HL-60 (cell line): ENCODE results near the gene RAPGEF2.

Source experiments
- DNase-seq, 2 experiments: peaks; one replicate each; pipeline ENCODE4 v3.0.0-alpha.2; 2010 to 2020; ENCODE audit warnings: low read depth in 1 of 2, low spot score in 1 of 2
- H3K27ac ChIP-seq: fragments of 250-450 bp; sonication (Bioruptor Pico); replicated peaks from 2 replicates; pipeline ENCODE4 v1.5.1; 2020; ENCODE audit warnings: mild to moderate bottlenecking, moderate library complexity
- H3K27me3 ChIP-seq: fragments of 250-450 bp; sonication (Bioruptor Pico); 2 replicates; pipeline ENCODE4 v1.5.1; 2021; ENCODE audit warnings: mild to moderate bottlenecking, moderate library complexity; ENCODE audit not compliant: insufficient read depth, poor library complexity, severe bottlenecking
- H3K4me3 ChIP-seq: replicated peaks from 2 replicates; pipeline ENCODE4 v1.5.1; 2011; ENCODE audit warnings: mild to moderate bottlenecking, control low read depth, low read length; ENCODE audit not compliant: insufficient read depth
- GABPA ChIP-seq: IDR thresholded peaks from 2 replicates; pipeline ENCODE4 v1.6.1; 2012; ENCODE audit warnings: low read depth
- POLR2AphosphoS5 ChIP-seq: IDR thresholded peaks from 2 replicates; pipeline ENCODE4 v1.6.1; 2012; ENCODE audit warnings: low read depth
- SPI1 ChIP-seq: IDR thresholded peaks from 2 replicates; pipeline ENCODE4 v1.6.1; 2012; ENCODE audit warnings: low read depth, mild to moderate bottlenecking, borderline replicate concordance
- TF ChIP-seq, protein P1 (sequence below): IDR thresholded peaks from 2 replicates; pipeline ENCODE4 v1.6.1; 2012; ENCODE audit warnings: low read depth; ENCODE audit not compliant: insufficient replicate concordance
- TF ChIP-seq, protein P2 (sequence below): IDR thresholded peaks from one replicate; pipeline ENCODE4 v1.5.1; 2011; ENCODE audit warnings: low read length, control low read depth, inconsistent platforms; ENCODE audit not compliant: insufficient read depth

Gene RAPGEF2

DNA sequence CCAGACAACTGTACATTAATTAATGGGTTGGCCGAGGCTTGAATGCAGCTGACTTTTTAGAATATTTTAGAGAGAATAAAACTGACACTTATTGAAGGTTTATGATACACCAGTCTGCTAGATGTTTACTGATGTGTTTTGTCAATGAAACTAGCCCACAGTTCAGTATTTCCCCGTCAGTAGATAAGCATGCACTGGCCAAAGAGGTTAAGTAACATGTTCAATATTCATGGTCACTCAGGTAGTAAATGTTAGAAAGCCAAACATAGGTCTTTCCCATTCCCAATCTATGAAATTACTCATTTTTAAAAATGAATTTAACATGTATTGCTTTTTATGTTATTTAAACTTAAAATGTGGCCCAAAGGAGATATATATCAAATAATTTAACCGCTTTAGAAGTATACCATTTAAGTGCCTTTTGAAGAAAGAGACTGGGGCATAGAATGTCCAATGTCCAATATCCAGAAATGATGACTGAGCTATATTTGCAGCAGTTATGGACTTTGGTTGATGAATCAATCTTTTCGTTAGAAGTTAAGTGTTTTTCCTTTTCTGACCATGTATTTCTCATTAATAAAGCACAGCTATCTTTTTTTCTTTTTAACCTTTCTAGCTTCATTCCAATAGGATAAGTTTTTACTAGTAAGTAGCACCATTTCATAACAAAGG is 156.1 kb downstream of the RAPGEF2 start:
- no peak for TF ChIP-seq GABPA
- TF ChIP-seq, protein P1, sequence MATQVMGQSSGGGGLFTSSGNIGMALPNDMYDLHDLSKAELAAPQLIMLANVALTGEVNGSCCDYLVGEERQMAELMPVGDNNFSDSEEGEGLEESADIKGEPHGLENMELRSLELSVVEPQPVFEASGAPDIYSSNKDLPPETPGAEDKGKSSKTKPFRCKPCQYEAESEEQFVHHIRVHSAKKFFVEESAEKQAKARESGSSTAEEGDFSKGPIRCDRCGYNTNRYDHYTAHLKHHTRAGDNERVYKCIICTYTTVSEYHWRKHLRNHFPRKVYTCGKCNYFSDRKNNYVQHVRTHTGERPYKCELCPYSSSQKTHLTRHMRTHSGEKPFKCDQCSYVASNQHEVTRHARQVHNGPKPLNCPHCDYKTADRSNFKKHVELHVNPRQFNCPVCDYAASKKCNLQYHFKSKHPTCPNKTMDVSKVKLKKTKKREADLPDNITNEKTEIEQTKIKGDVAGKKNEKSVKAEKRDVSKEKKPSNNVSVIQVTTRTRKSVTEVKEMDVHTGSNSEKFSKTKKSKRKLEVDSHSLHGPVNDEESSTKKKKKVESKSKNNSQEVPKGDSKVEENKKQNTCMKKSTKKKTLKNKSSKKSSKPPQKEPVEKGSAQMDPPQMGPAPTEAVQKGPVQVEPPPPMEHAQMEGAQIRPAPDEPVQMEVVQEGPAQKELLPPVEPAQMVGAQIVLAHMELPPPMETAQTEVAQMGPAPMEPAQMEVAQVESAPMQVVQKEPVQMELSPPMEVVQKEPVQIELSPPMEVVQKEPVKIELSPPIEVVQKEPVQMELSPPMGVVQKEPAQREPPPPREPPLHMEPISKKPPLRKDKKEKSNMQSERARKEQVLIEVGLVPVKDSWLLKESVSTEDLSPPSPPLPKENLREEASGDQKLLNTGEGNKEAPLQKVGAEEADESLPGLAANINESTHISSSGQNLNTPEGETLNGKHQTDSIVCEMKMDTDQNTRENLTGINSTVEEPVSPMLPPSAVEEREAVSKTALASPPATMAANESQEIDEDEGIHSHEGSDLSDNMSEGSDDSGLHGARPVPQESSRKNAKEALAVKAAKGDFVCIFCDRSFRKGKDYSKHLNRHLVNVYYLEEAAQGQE: no peak
- TF ChIP-seq, protein P2, sequence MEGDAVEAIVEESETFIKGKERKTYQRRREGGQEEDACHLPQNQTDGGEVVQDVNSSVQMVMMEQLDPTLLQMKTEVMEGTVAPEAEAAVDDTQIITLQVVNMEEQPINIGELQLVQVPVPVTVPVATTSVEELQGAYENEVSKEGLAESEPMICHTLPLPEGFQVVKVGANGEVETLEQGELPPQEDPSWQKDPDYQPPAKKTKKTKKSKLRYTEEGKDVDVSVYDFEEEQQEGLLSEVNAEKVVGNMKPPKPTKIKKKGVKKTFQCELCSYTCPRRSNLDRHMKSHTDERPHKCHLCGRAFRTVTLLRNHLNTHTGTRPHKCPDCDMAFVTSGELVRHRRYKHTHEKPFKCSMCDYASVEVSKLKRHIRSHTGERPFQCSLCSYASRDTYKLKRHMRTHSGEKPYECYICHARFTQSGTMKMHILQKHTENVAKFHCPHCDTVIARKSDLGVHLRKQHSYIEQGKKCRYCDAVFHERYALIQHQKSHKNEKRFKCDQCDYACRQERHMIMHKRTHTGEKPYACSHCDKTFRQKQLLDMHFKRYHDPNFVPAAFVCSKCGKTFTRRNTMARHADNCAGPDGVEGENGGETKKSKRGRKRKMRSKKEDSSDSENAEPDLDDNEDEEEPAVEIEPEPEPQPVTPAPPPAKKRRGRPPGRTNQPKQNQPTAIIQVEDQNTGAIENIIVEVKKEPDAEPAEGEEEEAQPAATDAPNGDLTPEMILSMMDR: no peak
- TF ChIP-seq SPI1: no peak
- TF ChIP-seq POLR2AphosphoS5: no peak
- H3K4me3 ChIP-seq: no peak overlapping the region

GRCh38 chr4:159264057-159264456 is 161.2 kb downstream of the RAPGEF2 start:
- no peak overlapping the region for H3K27ac ChIP-seq
- DNase-seq: no peak
- no peak for TF ChIP-seq SPI1
- no peak for TF ChIP-seq GABPA
- TF ChIP-seq POLR2AphosphoS5: no peak
- TF ChIP-seq, protein P1: no peak
- TF ChIP-seq, protein P2: no peak
- no peak overlapping the region for H3K4me3 ChIP-seq
- no peaks in the 10 kb centered on the region for H3K27me3 ChIP-seq

More for the DNA sequence above, 156.1 kb downstream of the RAPGEF2 start:
- H3K27me3 ChIP-seq: no peaks in the 10 kb centered on the region
- no peak for DNase-seq
- H3K27ac ChIP-seq: no peak overlapping the region

DNA sequence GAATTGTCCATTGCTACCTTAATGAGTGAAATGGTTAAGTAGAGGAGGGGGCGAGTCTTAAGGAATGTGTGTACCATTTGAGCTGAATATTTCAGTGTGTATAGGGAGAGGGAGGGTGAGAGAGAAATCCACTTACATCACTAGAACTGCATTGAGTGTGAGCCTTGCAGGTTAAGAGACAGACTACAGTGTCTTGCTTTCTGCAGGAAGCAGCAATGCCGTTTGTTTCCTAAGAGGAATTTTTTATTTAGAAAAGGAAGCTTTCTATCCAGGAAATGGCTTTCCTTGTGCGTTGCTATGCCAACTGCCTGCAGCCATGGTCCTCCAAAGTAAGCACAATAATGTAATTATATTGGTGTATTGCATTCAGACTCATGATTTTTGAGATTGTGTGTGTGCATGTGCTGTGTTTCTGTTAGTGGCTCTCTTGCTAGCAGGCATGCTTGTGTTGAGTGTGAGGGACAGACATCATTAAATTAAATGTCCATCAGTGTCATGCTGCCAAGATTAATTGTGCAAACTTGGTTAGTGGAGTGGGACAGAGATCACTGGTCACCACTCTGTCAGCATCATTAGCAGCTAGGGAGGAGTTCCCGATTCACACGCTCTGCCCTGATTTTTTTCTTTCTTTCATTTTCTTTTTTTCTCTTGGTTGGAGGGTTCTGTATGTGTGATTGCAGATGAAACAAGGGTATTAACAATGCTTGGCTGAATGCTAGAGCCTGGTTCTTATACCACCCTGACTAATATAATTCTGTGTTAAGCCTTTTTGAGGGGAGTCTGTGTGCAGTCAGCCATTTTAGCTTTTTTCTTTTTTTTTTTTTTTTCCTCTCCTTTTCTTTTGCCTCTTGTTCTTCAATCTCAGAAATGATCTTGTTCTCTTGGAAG is 164.3 kb downstream of the RAPGEF2 start:
- no peak for DNase-seq
- no peak overlapping the region for H3K27ac ChIP-seq
- H3K4me3 ChIP-seq: no peak overlapping the region
- no peaks in the 10 kb centered on the region for H3K27me3 ChIP-seq
- TF ChIP-seq GABPA (no peak), POLR2AphosphoS5 (no peak)
- TF ChIP-seq, protein P2: no peak
- TF ChIP-seq, protein P1: no peak
